NCI-H1105 treated with DMSO at 0.1 percent for 48 hours (cell line): ENCODE data around the gene CBFA2T3.

Experiments
- DNase-seq: peaks from one replicate; lab custom pipeline; 2025; lab: John Stamatoyannopoulos, UW

CBFA2T3 gene

GRCh38 chr16:88976366-88977017, 515 bp downstream of the CBFA2T3 start:
- no peak for DNase-seq

GRCh38 chr16:88975511-88976061, 1.4 kb downstream of the CBFA2T3 start:
- DNase-seq: no peak

GRCh38 chr16:88974916-88975215, 2.1 kb downstream of the CBFA2T3 start:
- DNase-seq: no peak

DNA sequence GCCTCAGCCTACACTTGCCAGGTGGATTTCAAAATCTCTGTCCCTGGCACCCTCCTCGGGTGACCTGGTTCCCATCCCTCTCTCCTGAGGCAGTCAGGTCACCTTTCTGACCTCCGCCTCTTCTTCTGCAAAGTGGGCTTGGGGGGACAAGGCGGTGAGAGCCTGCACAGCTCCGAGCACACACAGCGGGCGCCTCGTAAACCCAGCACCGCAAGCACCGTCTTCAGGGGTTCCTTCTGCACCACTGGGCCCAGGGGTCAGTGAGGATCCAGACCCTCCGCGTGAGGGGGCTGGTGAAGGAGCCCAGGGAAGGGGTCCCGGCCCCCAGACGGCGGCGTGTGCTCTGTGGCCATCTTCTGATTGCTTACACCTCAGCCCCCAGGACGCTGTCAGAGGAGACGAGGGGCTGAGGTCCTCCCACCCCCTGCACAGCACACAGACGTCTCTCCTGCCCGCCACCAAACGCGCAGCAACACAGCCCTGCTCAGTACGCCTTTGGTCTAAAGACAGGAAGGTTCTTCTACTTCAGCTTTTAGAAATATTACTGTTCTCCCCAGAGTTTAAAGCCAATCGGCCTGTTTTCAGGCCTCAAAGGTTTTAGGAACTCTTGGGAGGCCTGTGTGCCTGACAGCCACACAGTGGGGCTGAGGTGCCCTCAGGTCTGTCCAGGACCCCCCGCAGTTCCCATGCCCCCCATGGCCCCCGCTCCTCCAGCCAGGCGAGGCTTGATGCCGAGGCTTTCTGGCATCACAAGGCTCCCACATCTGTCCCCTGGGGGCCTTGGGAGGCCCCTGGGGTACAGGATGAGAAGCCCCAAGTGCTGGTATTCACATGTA, 2.7 kb downstream of the CBFA2T3 start:
- DNase-seq: no peak

DNA sequence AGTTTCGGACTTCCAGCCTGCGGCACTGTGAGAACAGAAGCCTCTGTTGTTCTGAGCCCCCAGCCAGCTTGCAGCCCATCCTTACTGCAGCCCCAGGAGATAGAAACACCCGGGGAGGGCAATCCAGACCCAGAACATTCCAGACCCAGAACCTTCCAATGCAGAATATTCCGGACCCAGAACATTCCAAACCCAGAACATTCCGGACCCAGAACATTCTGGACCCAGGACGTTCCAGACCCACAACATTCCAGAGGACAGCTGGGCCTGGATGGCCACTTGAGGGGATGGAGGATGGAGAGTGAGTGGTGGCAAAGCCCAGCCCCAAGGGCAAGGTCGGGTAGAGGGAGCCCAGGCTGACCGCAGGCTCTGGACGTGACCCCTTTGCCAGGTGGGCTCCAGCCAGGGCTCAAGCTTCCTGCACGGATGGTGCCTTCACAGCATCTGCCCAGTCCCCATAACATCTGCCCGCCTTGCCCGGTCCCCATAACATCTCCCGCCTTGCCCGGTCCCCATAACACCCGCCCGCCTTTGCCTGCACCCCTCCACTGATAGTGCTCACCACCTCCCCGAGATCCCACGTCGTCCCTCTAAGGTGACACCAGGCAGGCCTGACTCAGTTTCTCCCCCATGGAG, 3.5 kb downstream of the CBFA2T3 start:
- no peak for DNase-seq

DNA sequence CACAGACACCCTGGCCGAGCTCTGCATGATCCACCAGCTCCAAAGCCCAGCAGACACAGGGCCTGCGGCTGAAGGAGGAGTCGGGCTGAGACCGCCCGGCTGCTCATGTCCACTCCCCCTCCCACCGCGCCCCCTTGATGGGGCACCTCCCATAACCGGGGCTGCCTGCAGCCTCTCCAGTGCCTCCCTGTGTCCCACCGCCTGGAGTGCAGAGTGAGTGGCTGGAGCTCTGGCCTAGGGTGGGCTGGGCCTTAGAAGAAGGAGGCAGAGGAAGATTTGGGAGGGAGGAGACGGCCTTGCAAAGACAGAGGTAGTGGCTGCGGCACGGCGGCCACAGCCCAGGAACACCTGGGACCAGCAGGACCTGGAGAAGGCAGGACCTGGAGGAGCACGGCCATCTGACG, 4.0 kb downstream of the CBFA2T3 start:
- no peak for DNase-seq

GRCh38 chr16:88972349-88972748, 4.7 kb downstream of the CBFA2T3 start:
- DNase-seq: no peak

- DNase-seq: no peak
Measured at GRCh38 chr16:88971371-88972097, 5.5 kb downstream of the CBFA2T3 start.

GRCh38 chr16:88970539-88971065, 6.4 kb downstream of the CBFA2T3 start:
- no peak for DNase-seq

DNA sequence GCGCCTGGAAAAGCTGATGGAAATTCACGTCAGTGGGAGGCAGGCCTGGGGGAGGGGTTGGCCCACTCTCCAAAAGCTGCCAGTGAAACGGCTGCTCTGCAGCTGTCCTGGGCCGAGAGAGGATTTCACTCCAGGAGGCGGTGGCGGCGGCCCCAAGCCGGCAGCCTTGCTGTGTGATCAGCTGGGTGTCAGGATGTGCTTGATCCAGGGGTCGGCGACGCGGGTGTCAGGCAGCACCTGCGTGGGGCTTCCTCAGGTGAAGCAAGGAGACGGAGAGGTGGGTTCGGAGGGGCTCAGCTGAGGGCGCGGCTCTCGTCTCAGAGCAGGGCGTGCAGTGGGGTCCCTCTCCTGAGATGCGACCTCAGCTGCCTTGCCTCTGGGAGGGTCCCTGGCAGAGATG, 7.0 kb downstream of the CBFA2T3 start:
- no peak for DNase-seq

GRCh38 chr16:88969361-88969831, 7.6 kb downstream of the CBFA2T3 start:
- DNase-seq: no peak

DNA sequence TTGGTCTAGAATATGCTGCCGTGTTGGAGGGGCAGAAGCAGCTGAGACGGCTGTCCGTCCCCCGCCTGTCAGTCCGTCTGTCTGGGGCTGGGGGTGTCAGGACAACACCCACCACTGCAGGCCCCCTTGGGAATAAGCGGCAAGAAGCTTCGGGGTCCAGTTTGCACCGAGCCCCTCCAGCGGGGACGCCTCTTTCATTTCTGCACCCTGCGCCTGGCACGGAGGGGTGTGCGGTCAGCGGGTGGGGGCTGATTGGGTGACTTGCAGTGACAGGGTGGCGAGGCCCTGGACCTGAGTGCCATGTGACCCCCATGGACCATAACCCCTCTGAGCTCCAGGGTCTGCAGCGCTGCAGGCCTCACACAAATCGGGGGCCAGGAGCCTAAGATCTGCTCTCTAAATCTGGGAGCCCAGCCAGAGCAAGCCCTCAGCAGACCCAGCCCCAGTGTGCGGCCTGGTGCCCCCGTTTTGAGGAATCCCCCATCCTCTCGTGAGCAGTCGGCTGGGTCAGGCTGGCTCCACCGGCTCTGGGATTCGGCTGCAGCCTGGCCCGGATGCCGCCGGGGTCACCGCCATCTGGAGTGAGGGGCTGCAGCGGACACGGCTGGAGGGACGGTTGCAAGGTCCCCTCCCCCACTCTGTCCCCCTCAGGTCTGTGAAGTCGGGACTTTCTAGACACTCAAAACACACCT, 8.3 kb downstream of the CBFA2T3 start:
- no peak for DNase-seq

GRCh38 chr16:88967830-88968588, 9.0 kb downstream of the CBFA2T3 start:
- no peak for DNase-seq

DNA sequence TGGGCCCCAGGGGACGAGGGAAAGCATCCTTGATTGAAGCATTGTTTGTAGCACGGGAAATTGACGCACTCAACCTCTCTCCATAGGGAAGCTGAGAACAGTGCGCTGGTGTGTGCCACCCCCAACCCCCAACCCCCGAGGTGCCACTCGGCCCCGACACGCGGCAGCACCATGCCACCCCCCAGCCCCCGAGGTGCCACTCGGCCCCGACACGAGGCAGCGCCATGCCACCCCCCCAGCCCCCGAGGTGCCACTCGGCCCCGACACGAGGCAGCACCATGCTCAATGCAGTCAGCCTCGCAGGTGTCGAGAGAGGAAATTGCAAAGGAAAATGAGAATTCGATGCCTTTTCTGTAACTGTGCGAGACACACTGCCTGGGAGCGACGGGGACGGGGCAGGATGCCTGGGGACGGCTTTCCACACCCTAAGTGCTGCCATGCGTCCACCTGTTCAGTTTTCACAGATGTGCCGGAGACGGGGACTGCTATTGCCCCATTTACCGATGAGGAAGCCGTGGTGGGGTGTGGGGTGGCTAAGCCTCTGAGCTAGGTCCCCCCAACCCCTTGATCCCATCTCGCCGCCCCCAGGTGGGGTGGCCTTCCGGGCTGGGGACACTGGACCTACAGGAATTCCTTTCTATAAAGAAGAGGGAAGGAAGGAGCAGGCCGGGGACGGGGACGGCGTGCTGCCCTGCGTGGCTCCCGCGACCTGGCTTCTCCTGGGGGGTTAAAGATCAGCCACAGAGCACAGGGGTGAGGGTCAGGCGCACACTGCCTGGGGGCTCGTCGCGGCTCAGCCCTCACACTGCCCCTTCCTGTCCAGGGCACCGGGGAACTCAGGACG, 9.8 kb downstream of the CBFA2T3 start:
- no peak for DNase-seq

DNA sequence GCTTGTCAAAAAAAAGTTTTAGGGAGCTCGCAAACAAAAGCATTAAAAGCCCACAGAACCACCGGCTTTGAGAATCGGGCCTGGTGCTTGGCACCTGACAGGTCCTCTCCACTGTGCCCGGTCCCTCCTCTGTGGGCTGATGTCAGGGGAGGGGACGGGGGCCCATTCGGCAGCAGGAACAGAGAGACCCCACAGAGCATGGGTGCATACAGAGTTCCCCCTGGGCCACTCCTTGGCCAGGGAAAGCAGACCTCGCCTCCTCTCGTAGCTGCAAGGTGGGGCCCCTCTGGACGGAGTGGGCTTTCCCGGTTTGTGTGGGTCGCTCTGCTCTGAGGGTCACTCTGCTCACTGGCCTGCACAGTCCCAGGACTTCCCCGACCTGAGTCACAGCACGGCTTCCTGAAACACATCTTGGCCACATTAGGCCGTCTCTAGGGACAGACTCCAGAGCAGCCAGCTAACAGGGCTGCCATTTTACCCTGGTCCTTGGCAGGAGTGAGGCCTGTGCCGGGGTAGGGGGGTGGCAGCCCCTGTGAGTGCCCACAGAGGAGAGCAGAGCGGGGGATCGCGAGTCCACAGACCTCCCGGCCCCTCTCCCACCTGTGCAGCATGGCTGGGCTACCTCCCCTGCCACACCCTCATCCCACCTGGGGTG, 11.1 kb downstream of the CBFA2T3 start:
- no peak for DNase-seq

DNA sequence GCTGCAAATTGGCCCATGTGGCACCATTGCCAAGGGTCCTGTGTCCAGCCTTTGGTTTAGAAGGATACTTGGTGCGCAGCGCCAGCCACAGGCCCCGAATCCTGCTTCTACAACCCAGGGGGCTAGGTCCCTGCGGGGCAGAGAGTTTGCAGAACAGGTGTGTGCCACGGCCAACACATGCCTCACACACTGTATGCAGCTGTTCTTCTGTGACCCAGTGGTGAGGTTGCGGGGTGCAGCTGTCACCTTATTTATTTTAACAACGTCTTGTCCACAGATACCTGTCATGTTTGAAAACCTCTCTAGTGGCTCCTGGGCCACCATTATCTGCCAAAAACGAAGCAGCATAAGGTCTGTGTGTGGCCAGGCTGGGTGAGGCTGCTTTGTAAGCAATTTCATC, 11.6 kb downstream of the CBFA2T3 start:
- no peak for DNase-seq

DNA sequence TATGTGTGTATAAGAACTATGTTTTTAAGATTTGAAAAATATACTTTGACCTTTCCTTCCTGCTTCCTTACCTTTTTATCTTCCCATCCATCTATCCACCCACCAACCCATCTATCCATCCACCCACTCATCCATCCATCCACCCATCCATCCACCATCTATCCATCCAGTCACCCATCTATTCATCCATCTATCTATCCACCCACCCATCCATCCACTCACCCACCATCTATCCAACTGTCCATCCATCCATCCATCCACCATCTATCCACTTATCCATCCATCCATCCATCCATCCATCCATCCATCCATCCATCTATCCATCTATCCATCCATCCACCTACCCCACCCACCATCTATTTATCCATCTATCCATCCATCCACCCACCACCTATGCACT, 12.4 kb downstream of the CBFA2T3 start:
- no peak for DNase-seq

GRCh38 chr16:88963583-88963982, 13.4 kb downstream of the CBFA2T3 start:
- DNase-seq: no peak
